ENCODE results near the gene NEGR1. TPM values are rescaled to one million over a fixed set of nuclear protein-coding genes. Genes with fewer than 3 reads are reported as not detected.

The NEGR1 gene
- not detected in 2 replicates for total RNA-seq

DNA sequence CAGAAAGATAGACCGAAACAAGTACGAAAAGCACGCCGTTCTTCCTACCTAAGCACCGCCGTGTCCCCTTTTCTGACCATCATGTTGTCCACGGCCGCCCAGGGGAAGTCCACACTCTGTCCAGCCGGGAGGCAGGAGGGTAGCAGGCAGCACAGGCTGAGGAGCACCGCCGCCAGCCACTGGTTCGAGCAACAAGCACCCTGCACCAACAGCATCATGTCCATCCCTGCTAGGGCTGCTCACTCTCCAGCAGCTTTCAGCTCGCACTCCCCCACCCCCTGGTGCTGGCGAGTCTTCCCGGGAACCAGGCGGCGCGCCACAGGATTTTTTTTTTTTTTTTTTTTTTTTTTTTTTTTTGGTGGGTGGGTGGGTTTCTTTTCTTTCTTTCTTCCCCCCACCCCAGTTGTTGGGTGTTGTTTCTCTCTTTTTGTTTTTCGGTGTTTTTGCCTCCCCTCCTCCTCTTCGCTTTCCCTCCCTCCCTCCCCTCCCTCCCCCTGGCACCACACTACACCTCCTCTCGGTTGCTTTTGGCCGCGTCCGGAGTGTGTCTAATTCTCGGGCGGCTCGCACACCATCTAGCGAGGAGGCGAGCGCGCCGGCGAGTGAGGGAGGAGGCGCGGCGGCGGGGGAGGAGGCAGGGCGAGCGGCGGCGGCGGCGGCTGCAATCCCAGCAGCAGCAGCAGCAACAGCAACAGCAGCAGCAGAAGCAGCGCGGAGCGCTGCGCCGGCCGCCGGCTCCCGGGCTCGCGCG is at the start of gene NEGR1:
Gene NEGR1 (minus strand): TSS at position 269 of the 751 bp plus-strand sequence.
- DNase-seq (ENCODE audit: low spot score), result peak; percentile 63
- Mint-ChIP-seq H3K27ac (no peak within 1 kb of the TSS), H3K4me3 (ENCODE audit: low read depth) (peak within 1 kb of the TSS; percentile 44), H3K4me1 (ENCODE audit: low read depth) (peaks cover 6% of the 10 kb centered on the region), H3K27me3 (ENCODE audit: low read depth) (peaks cover 37% of the 10 kb centered on the region), H3K9me3 (no peaks in the 10 kb centered on the region), H3K36me3 (ENCODE audit: low read depth) (no peaks in the 10 kb centered on the region)
- intact Hi-C loops (cut with micrococcal nuclease), result no loop called here

DNA sequence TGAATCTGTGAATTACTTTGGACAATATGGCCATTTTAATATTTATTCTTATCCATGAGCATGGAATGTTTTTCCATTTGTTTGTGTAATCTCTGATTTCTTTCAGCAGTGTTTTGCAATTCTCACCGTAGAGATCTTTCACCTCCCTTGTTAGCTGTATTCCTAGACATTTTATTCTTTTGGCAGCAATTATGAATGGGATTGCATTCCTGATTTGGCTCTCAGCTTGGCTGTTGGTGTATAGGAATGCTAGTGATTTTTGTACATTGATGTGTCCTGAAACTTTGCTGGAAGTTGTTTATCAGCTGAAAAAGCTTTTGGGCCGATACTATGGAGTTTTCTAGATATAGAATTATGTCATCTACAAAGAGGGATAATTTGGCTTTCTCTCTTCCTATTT is 44.2 kb upstream of the NEGR1 start:
- H3K36me3 Mint-ChIP-seq (ENCODE audit: low read depth), result no peaks in the 10 kb centered on the region
- H3K4me1 Mint-ChIP-seq (ENCODE audit: low read depth), result peaks cover 2% of the 10 kb centered on the region
- no peak overlapping the region for H3K27ac Mint-ChIP-seq

DNA sequence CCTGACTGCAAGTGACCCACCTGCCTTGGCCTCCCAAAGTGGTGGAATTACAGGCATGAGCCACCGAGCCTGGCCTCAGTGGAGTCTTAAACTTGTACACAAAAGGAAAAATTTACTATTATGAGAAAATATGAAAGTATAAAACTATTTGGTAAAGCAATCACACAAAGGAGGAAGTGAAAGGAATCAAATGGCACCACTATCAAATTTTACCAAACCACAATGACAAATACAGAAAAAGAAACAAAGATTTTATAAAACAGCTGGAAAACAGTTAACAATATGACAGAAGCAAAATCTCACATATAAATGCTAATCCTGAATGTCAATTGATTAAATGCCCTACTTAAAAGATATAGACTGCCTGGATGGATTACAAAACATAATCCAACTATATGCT is 42.1 kb upstream of the NEGR1 start:
- H3K4me3 Mint-ChIP-seq (ENCODE audit: low read depth), result no peak overlapping the region
- no peak overlapping the region for H3K27ac Mint-ChIP-seq
- H3K4me1 Mint-ChIP-seq (ENCODE audit: low read depth), result peaks cover 2% of the 10 kb centered on the region
- no peak for DNase-seq (ENCODE audit: low spot score)
- no peaks in the 10 kb centered on the region for H3K9me3 Mint-ChIP-seq
- H3K36me3 Mint-ChIP-seq (ENCODE audit: low read depth), result no peaks in the 10 kb centered on the region
- intact Hi-C loops (cut with micrococcal nuclease), result no loop called here
- H3K27me3 Mint-ChIP-seq (ENCODE audit: low read depth), result no peaks in the 10 kb centered on the region

More for the DNA sequence above, 44.2 kb upstream of the NEGR1 start:
- H3K4me3 Mint-ChIP-seq (ENCODE audit: low read depth), result no peak overlapping the region
- no peaks in the 10 kb centered on the region for H3K9me3 Mint-ChIP-seq
- no peak for DNase-seq (ENCODE audit: low spot score)
- no peaks in the 10 kb centered on the region for H3K27me3 Mint-ChIP-seq (ENCODE audit: low read depth)
- intact Hi-C loops (cut with micrococcal nuclease), result no loop called here

DNA sequence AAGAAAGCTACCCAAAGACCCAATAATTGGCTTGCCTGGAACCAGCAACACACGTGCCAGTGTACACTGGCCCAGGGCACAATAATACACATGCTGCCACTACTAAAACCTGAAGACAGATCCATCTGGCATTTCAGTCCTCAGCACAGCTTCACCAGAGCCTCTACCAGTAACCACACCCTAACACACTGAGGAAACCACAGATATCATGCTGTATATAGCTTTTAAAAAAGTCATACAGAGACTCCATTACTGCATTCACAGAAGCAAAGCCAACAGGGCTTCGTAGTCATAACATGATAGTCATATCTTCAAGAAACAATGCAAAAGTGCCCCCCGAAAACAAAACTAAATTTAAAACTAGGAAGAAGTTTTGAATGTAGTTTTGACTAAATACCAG is 40.6 kb upstream of the NEGR1 start:
- intact Hi-C loops (cut with micrococcal nuclease), result loop anchor here (1.0 kb wide), 1 partner anchor 39 kb away; no protein-coding TSS in a partner anchor
- Mint-ChIP-seq H3K9me3 (no peaks in the 10 kb centered on the region), H3K27me3 (ENCODE audit: low read depth) (no peaks in the 10 kb centered on the region), H3K27ac (no peak overlapping the region), H3K4me1 (ENCODE audit: low read depth) (peaks cover 2% of the 10 kb centered on the region), H3K4me3 (ENCODE audit: low read depth) (no peak overlapping the region), H3K36me3 (ENCODE audit: low read depth) (no peaks in the 10 kb centered on the region)
- DNase-seq (ENCODE audit: low spot score), result no peak

DNA sequence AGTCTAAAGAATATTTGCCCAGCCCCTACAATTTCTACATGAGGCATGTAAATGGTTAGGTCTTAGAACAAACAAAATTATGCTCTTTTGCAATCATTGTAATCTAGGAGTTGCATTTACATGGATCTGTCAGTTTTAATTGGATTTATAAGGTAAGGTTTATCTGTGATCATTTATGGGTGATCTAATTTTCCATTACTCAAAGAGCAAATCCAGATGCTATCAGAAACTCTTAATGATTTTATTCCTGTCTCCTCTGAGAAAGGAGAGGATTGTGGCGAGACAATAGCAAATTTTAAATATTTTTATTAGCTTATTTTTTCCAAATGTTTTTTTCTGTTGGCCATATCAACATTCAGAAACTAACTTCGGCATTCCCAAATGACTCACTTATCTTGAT is 14.2 kb upstream of the NEGR1 start:
- H3K27me3 Mint-ChIP-seq (ENCODE audit: low read depth), result no peaks in the 10 kb centered on the region
- intact Hi-C loops (cut with micrococcal nuclease), result no loop called here
- no peak overlapping the region for H3K4me3 Mint-ChIP-seq (ENCODE audit: low read depth)
- no peak overlapping the region for H3K27ac Mint-ChIP-seq
- no peaks in the 10 kb centered on the region for H3K36me3 Mint-ChIP-seq (ENCODE audit: low read depth)
- no peaks in the 10 kb centered on the region for H3K4me1 Mint-ChIP-seq (ENCODE audit: low read depth)
- DNase-seq (ENCODE audit: low spot score), result no peak
- H3K9me3 Mint-ChIP-seq, result no peaks in the 10 kb centered on the region

DNA sequence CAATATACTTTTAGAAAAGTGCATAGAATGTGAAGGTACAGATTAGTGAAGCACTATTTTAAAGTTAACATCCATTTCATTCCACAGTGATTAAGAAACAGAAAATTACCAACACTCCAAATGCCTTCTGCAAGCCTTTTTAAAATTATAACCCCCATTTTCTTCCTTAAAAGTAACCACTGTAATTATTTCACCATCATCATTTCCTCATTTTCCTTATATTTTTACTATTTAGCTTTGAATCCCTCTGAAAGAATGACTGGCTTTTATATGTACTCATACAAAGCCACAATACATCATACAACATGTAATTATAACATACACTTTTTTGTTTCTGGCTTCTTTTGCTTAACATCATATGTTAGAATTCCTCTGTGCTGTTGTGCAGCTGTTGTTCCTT is 6.5 kb upstream of the NEGR1 start:
- Mint-ChIP-seq H3K27me3 (ENCODE audit: low read depth) (peaks cover 7% of the 10 kb centered on the region), H3K4me3 (ENCODE audit: low read depth) (no peak overlapping the region), H3K27ac (no peak overlapping the region), H3K36me3 (ENCODE audit: low read depth) (no peaks in the 10 kb centered on the region), H3K9me3 (no peaks in the 10 kb centered on the region), H3K4me1 (ENCODE audit: low read depth) (no peaks in the 10 kb centered on the region)
- intact Hi-C loops (cut with micrococcal nuclease), result loop anchor here (1.0 kb wide), 1 partner anchor 10 kb away; no protein-coding TSS in a partner anchor
- DNase-seq (ENCODE audit: low spot score), result no peak

DNA sequence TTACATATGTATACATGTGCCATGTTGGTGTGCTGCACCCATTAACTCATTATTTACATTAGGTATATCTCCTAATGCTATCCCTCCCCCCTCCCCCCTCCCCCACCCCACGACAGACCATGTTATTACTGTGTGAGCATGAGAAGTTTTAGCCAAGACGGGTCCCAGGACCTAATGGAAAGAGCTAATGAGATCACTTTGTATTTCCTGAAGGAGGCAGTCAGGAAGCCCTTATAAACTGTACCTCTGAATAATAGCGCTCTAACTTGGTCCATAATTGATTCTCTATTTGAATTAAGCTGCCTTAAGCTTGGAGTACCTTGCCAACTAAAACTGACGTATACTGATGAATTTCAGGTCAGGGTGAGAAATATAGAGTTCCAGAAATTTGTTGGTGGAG is 4.1 kb upstream of the NEGR1 start:
- no peak overlapping the region for H3K4me3 Mint-ChIP-seq (ENCODE audit: low read depth)
- no peak for DNase-seq (ENCODE audit: low spot score)
- peaks cover 17% of the 10 kb centered on the region for H3K27me3 Mint-ChIP-seq (ENCODE audit: low read depth)
- H3K9me3 Mint-ChIP-seq, result no peaks in the 10 kb centered on the region
- no peaks in the 10 kb centered on the region for H3K36me3 Mint-ChIP-seq (ENCODE audit: low read depth)
- no peak overlapping the region for H3K27ac Mint-ChIP-seq
- intact Hi-C loops (cut with micrococcal nuclease), result no loop called here
- H3K4me1 Mint-ChIP-seq (ENCODE audit: low read depth), result peaks cover 6% of the 10 kb centered on the region

DNA sequence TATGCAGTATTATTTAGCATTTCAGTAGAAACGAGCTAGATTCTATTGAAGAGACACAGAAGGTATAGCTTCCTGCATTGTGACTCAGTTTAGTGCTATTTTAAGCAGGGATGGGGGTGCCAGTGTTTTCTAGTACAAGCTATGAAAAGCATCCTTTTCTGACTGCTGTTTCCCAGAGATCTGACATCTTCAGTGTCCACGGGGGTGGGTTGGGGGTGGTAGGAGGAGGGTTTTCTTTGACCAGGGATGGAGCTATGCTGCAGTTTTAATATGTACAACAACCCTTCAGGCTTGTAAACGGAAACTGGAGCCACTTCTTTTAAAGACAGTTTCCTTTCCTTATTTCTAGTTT is 2.7 kb upstream of the NEGR1 start:
- no peaks in the 10 kb centered on the region for H3K9me3 Mint-ChIP-seq
- intact Hi-C loops (cut with micrococcal nuclease), result no loop called here
- DNase-seq (ENCODE audit: low spot score), result no peak

DNA sequence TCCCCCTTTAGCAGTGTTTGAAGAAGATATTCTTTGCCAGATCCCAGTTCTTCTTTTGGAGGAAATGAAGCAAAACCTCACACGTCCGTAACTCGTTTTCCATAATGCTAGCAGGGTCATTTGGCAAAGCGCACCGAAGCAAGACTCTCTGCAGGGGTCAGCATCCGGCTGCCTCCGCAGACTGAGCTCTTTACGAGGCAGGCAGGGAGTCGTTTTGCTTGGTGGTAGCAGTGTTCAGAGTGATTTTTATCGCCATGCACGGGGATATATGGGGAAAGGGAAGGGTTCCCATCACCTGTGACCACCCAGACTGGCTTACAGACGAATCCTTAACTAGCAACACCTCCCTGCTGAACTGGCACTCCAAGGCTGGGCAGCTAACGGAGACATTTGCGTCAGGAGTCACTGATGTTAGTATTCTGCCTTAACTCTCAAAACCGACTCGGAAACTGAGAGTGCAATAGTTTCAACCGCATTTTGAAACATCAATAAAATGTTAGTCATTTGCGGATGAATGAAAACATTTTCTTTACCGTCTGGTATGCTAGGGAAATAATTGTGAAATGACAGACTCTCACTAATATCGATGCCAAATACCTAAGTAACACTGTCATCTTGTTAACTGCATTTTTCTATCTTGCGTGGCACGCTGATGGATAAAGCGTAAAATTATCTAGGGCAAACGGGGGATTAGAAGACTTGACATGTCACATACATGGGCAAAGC is 2.2 kb upstream of the NEGR1 start:
- Mint-ChIP-seq H3K9me3 (no peaks in the 10 kb centered on the region), H3K4me3 (ENCODE audit: low read depth) (no peak overlapping the region), H3K4me1 (ENCODE audit: low read depth) (peaks cover 6% of the 10 kb centered on the region), H3K27me3 (ENCODE audit: low read depth) (peaks cover 30% of the 10 kb centered on the region), H3K27ac (no peak overlapping the region), H3K36me3 (ENCODE audit: low read depth) (no peaks in the 10 kb centered on the region)
- DNase-seq (ENCODE audit: low spot score), result peak; percentile 12
- intact Hi-C loops (cut with micrococcal nuclease), result loop anchor here (1.0 kb wide), 1 partner anchor 39 kb away; no protein-coding TSS in a partner anchor

More for the DNA sequence above, 2.7 kb upstream of the NEGR1 start:
- Mint-ChIP-seq H3K27ac (no peak overlapping the region), H3K36me3 (ENCODE audit: low read depth) (no peaks in the 10 kb centered on the region), H3K4me3 (ENCODE audit: low read depth) (no peak overlapping the region), H3K4me1 (ENCODE audit: low read depth) (peaks cover 6% of the 10 kb centered on the region), H3K27me3 (ENCODE audit: low read depth) (peaks cover 28% of the 10 kb centered on the region)

DNA sequence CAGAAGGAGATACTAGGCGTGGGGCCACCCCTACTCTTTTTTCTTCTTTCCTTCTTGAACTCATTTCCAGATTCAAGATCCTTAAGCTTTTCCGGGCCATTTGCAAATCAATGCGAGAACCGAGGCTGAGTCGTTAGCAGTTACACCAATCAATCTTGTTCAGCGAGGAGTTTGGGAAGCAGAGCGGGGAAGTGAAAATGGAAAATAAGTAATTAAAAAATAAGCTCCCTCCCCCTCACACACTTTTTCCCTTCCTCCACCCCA is 1.7 kb upstream of the NEGR1 start:
- intact Hi-C loops (cut with micrococcal nuclease), result loop anchor here (1.0 kb wide), 1 partner anchor 39 kb away; no protein-coding TSS in a partner anchor
- no peaks in the 10 kb centered on the region for H3K36me3 Mint-ChIP-seq (ENCODE audit: low read depth)

DNA sequence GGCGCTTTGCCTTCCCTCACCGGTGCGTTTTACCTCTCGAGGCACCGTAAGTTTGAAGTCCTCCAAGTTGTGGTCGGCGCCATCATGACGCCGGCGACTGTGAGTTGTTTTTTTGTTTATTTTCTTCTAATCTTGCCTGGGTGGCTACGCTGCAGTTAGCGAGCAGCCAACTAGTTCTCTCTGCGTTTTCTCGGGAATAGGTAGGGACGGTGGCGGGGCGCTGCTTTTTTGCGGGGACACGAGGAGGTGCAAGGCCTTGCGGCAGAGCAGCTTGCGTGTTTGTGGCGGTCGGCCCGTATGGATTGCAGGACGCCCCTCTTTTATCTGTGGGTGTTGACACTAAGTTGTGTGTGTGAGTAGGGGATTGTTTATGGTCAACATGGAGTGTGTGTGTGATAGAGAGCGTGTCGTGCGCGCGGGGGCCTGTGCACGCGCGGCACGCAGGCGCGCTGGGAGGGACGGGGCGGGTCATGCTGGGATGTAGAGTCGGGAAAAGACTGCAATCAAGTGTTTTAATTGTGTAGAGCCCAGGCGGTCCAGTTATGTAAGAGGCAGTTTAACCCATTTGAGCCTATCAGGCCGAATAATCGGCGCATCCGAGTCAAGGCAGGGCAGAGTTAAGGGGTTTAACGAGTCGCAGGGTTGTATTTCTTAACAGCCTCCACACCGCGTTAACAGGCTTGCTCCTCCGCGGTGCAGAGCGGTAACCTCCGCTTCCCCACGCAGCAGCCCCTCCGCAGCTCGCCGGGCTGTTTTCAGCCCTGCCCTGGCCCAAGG is 1.2 kb upstream of the NEGR1 start:
- H3K4me3 Mint-ChIP-seq (ENCODE audit: low read depth), result no peak overlapping the region
- no peaks in the 10 kb centered on the region for H3K36me3 Mint-ChIP-seq (ENCODE audit: low read depth)
- peaks cover 6% of the 10 kb centered on the region for H3K4me1 Mint-ChIP-seq (ENCODE audit: low read depth)
- DNase-seq (ENCODE audit: low spot score), result peak; percentile 9
- no peak overlapping the region for H3K27ac Mint-ChIP-seq
- peaks cover 33% of the 10 kb centered on the region for H3K27me3 Mint-ChIP-seq (ENCODE audit: low read depth)
- no peaks in the 10 kb centered on the region for H3K9me3 Mint-ChIP-seq
- intact Hi-C loops (cut with micrococcal nuclease), result loop anchor here (1.0 kb wide), 1 partner anchor 40 kb away; no protein-coding TSS in a partner anchor

More for the DNA sequence above, 1.7 kb upstream of the NEGR1 start:
- Mint-ChIP-seq H3K9me3 (no peaks in the 10 kb centered on the region), H3K27me3 (ENCODE audit: low read depth) (peaks cover 32% of the 10 kb centered on the region), H3K4me1 (ENCODE audit: low read depth) (peaks cover 6% of the 10 kb centered on the region), H3K27ac (no peak overlapping the region), H3K4me3 (ENCODE audit: low read depth) (no peak overlapping the region)
- no peak for DNase-seq (ENCODE audit: low spot score)

DNA sequence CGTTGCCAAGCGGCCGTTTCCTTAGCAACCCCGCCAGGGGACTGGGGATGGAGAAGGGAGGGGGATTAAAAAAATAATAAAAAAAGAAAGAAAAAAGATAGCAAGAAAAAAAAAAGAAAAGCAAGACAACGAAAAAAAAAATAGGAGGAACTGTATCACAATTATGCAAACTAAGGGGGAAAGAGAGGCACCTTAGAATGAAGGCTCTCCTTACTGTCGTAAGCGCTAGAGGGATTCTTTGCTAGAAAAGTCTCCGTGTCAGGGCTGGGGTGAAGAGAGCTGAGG is 625 bp upstream of the NEGR1 start:
- no peak overlapping the region for H3K27ac Mint-ChIP-seq
- no peaks in the 10 kb centered on the region for H3K36me3 Mint-ChIP-seq (ENCODE audit: low read depth)
- peaks cover 6% of the 10 kb centered on the region for H3K4me1 Mint-ChIP-seq (ENCODE audit: low read depth)
- intact Hi-C loops (cut with micrococcal nuclease), result no loop called here
- no peak for DNase-seq (ENCODE audit: low spot score)
- no peak overlapping the region for H3K4me3 Mint-ChIP-seq (ENCODE audit: low read depth)
- H3K27me3 Mint-ChIP-seq (ENCODE audit: low read depth), result peaks cover 37% of the 10 kb centered on the region
- H3K9me3 Mint-ChIP-seq, result no peaks in the 10 kb centered on the region

Measured in activated T-helper 2 cell treated with anti-CD3 and anti-CD28 coated beads, Interferon-gamma antibody, Interleukin-2, Interleukin-4, amounts not matched to agents 10 μg/mL and 5 μg/mL and 100 μg/mL, durations not matched to agents 14 hours and 24 hours and 36 hours (primary cell).